Gastroesophageal sphincter (tissue), 3 donors: ENCODE measurements around the gene MND1.

ENCODE experiments used
- CTCF ChIP-seq, 4 experiments: fragments of 200-600 bp in 2 of 4; fragments of 450-650 bp in 2 of 4; sonication (generic) in 1 of 4; IDR thresholded peaks; one replicate each; pipeline ENCODE4 v1.5.1; 2017 to 2019; ENCODE audit warnings: antibody characterized with exemption in 4 of 4, mild to moderate bottlenecking in 2 of 4, moderate library complexity in 2 of 4
- EP300 ChIP-seq: sonication (generic); formaldehyde crosslinking; IDR thresholded peaks from one replicate; pipeline ENCODE4 v1.6.1; 2017; ENCODE audit warnings: antibody characterized with exemption, mild to moderate bottlenecking
- POLR2A ChIP-seq, 2 donors: fragments of 450-650 bp; IDR thresholded peaks; one replicate each; pipeline ENCODE4 v1.6.1; 2017; ENCODE audit warnings: antibody characterized with exemption in 2 of 2, mild to moderate bottlenecking in 2 of 2, moderate library complexity in 1 of 2
- POLR2AphosphoS5 ChIP-seq: sonication (generic); formaldehyde crosslinking; IDR thresholded peaks from one replicate; pipeline ENCODE4 v1.6.1; 2017; ENCODE audit warnings: antibody characterized with exemption

- TF ChIP-seq CTCF (IDR thresholded peaks at IDR 0.05) (no peak), POLR2AphosphoS5 (no peak), POLR2A (IDR thresholded peaks at IDR 0.05) (no peak), EP300 (no peak)
Measured at GRCh38 chr4:153366486-153366885, 22.0 kb downstream of the MND1 start.
